Fibroblast of skin of left quadriceps (primary cell): ENCODE measurements around the gene POMGNT2.
"Not testable (repeated sequence)": the region's sequence is repeated elsewhere in the genome, so short reads cannot be mapped to it uniquely, and the experiment has no call there.

Experiments used
- DNase-seq, 2 experiments: peaks; one replicate each; pipeline ENCODE4 v3.0.0-alpha.2; 2013; ENCODE audit warnings: low read depth in 2 of 2

POMGNT2 gene

DNA sequence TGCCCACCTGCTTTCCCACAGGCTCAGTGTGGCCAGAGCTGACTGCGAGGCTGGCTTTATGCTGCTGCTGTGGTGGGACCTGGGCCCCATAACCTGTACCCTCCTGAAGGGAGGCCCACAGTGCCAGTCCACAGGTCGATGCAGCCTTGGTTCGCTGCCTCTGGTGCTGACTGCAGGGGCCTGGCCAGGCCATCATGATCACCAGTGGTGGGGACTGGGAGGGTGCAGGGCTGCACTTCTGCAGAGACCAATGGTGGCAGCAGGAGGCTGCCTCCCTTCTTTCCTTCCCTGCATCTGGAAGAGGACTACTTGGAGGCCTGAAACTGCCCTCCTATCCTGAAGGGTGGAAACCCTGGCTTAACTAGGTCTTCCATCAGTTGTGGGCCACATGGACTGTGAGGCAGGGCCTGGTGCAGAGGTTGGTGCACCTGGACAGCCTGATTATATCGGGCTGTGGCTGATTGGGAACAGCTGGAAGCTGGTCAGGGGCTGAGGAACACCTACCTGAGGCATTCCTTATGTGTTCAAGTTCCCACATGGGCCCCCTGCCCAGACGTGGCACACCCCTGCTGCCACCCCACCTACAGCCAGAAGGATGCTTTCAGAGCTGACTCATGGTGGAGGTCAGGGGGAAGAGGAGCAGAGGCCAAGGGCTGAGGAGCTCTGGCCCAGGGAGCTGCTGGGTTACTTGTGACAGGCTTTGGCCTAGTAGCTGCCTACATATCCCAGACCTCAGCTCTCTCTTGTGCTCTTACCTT lies 29.8 kb downstream of the POMGNT2 start:
- no peak for DNase-seq

DNA sequence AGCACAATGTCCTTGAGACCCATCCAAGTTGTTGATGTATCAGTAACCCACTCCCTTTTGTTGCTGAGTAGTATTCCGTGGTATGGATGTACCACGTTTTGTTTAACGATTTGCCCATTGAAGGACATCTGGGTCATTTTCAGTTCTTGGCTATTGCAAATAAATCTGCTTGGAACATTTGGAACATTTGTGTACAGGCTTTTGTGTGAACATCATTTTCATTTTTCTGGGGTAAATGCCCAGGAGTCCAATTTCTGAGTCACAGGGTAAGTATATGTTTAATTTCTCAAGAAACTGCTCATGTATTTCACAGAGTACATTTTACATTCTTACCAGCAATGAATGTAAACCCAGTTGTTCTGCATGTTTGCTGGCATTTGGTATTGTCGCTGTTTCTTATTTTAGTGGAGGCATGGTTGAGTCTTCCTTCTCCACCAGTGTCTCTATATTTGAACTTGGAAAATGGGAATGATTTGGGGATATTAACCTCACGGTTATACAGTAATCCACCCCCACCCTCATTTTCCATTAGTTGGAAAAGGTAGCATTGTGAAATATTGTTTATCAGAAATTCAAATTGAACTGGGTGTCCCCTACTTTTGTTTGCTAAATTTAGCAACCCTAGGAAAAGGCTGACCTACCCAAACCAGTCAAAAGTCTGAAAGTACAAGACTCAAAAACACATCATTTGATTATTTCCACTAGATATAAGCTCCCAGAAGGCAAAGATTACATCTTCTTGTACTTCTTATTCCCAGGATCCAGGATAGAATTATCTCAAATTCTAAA lies 30.8 kb downstream of the POMGNT2 start:
- no peak for DNase-seq

DNA sequence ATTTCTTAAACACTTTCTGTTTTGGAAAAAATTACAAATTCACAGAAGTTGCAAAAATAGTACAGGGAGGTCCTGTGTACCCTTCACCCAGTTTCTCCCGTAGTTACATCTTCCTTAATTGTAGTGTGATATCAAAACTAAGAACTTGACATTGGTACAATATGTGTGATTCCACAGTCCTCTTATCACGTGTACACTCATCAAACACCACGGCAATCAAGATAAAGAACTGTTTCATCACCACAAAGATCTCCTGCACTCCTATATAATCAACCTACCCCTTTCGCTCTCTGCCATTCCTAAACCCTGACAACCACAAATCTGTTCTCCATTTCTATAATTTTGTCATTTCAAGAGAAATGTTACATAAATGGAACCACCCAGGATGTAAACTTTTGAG lies 31.4 kb downstream of the POMGNT2 start:
- DNase-seq = no peak

DNA sequence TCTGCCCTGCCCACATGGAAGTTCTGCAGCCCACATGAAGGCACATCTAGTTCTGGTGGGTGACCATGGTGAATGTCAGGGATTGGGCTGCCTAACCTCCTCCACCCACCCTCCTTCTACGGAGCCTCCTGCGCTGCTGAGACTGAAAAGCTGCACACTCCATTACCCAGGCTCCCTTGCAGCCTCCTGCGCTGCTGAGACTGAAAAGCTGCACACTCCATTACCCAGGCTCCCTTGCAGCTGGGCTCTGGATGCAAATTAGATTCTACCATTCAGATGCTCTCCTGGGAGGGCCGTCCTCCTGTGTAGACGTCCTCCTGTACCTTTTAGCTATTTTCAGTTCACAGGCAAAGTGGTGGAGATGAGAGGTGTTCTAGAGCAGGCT lies 32.1 kb downstream of the POMGNT2 start:
- DNase-seq = no peak

DNA sequence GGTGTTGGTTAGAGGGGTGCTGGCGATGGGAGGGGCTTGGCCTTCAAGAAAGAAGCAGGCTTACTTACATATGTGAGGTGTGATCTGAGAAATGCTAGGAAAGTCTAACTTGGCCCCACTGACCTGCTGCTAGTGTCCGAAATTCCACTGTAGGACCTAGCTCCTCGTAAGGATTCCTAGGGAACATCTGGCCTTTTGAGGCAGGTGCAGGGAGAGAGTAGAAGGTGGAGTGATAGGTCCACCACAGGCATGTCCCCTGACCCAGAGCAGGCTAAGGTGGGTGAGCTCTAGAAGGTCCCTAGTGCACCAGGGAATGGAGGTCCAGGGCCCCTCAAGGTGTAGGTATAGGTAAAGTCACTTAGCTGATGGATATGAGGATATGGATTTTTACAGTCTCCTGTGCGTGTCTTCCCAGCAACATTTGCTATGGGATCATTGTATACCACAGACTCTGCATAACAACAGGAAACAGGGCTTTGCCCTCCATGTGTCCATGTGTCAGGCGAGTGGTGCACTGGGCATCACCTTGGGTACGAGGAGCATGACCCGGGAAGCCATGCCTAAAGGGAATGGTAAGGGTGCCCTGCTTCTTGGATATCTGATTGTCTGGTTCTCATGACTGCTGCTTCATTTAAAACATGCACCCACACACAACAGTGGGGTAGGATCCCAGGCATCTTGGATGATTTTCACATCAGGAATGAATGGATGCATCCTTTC lies 32.6 kb downstream of the POMGNT2 start:
- DNase-seq = no peak

DNA sequence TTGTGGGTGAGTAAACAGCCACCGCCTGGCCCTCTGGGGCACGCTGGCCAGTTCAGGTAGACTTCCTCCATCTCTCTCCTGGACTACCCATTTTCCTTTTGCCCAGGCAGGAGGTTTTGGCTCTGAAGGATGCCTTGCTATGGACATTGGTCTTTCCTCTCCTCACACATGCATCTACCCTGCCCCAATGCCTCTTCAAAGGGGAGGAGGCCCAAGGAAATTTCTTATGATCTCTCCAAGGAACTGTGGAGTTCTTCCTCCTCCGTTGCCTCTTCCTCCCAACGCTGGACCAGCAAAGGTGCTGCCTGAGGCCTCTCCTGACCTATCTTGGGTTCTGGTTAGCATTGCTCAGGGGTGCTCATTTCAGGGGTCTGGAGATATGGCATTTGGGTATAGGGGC lies 33.5 kb downstream of the POMGNT2 start:
- no peak for DNase-seq

DNA sequence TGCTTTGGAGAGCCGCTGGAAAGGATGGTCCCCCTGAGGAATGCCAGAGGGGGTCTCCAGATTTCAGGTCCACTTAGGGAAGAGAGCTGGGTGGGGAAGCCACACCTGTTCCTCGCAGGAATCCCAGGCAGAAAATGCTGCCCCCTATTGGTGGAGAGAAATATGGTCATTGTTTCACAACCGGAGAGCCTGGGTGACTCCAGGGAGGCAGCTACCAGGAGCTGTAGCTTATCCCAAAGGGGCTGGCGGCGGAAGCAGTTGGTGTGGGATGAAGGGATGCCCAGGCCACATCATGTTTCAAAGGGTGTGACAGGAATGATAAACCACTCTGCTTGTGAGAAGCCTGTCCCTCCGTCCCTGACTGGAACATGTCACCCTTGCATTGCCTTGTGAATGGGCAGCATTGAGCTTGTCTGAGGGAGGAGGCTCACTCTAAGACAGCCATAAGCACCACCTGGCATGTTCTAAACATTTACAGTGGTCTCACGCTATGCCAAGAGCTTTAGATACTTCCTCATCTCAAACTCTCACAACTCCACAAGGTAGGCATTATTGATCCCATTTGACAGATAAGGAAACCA lies 34.5 kb downstream of the POMGNT2 start:
- DNase-seq = no peak

DNA sequence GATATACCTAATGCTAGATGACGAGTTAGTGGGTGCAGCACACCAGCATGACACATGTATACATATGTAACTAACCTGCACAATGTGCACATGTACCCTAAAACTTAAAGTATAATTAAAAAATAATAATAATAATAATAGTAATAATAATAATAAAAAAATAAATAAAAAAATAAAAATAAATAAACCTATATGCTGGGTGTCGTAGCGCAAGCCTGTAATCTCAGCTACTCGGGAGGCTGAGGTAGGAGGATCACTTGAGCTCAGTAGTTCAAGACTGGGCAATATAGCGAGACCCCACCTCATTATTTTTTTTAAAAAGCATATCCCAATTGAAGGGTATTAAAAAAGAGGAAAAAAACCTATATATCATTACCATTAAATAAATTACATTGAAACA lies 35.2 kb downstream of the POMGNT2 start:
- not testable (repeated sequence) for DNase-seq

DNA sequence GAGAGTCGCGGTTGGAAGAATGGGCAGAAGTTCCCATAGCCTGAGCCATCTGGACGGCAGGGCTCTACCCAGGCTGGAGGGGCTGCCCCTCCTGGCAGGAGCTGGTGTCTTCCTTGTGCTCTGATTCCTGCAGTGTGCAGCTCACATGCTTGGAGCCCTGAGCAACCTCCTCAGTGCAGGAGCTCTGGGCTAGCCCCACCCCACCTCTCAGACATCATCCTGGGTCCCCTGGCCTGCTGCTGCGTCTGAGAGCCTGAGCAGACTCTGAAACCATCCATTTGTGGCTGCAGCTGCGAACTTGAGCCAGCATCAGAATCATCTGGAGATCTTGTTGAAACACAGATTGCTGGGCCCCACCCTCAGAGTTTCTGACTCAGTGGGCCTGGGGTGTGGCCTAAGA lies 42.8 kb downstream of the POMGNT2 start:
- DNase-seq = no peak

DNA sequence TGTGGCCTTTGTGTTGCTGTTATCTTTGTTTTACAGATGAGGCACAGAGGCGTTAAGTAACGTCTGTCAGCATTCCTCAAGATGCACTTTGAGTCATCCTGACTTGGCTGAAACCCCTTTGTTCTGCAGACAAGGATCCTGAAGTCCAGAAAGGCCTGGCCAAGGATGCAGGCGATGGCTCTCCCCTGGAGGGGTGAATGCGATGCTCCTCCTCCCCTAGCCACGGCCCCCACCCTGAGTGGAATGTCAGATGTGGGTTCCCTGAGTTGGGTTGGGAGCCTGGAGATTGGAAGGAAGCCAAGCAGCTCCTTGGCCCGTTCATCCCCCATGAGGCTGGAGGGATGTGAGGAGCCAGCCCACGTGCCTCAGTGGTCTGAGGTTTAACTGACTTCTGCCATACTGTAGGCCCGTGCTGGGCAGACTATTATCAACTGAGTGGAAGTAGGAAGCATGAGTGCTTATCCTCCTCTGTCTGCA lies 43.3 kb downstream of the POMGNT2 start:
- no peak for DNase-seq

DNA sequence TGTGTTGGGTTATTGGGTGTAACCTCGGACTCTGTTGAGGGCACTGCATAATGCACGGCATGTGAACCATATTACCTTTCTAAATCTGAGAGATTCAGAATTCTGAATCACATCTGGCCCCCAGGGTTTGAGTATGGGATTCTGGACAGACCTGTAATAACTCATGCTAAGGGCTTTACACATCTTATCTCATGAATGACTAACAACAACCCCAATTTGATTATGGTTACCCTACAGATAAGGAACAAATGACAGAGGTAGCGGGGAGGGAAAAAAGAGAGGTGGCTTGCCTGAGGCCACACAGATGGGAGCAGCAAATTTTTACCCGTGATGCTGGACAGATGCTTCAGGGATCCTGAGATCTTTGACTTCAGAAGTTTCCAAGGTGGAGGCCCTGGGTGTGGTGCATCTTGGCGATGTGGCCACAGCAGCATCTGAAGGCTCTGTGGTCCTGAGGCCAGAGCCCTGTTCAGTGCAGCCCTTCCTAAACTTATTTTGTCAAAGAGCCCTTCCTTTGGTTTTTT lies 43.8 kb downstream of the POMGNT2 start:
- no peak for DNase-seq

DNA sequence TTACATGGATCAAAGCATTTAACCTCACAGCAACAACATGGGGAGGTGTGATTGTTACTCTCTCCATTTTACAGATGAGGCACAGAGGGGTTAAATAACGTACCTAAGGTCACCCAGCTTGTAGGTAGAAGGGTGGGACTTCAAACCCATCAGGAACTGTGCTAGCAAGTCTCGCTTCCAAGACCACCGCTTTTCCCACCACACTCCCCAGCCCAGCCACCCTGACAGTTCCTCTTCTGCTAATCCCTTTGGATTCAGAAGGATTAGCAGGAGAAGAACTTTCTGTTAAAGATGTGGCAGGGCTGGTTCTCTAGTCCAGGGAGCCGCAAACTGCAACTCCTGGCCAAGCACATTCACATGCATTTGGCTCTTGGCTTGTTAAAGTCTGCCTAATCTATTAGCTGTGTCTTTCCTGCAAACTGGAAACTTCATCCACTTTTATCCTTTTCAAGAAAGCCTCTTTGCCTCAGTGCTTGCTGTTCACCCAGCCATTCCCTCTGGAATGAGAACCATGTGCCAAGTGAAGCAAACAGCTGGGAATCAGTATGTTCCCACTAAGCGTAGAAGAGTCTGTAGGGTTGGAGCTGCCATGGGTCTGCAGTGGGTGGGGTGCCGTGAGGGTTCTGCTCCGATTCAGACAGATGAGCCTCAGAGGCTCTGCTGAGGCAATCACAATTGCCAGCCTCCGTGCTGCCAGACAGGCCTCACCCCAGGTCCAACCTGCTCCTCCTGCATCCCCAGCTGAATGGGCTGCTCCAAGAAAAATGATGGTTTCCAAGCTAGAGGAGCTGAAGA lies 44.6 kb downstream of the POMGNT2 start:
- no peak for DNase-seq

DNA sequence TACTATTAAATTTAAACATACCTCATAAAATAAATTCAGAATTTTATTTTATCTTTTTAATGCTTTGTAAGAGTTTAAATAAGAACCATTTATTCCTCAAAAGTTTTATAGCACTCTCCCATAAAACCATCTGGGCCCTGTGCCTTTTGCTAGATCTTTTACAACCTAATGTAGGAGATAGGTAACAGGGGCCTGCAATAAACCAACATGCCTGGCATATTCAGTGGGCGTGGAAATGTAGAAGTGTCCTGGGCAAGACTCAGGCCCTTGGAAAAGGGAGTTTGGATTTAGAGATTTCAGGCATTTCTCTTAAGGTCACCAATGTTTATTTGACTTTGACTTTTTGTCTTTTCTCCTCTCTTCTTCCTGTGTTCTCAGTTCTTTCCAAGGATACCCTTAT lies 46.4 kb downstream of the POMGNT2 start:
- DNase-seq = no peak

DNA sequence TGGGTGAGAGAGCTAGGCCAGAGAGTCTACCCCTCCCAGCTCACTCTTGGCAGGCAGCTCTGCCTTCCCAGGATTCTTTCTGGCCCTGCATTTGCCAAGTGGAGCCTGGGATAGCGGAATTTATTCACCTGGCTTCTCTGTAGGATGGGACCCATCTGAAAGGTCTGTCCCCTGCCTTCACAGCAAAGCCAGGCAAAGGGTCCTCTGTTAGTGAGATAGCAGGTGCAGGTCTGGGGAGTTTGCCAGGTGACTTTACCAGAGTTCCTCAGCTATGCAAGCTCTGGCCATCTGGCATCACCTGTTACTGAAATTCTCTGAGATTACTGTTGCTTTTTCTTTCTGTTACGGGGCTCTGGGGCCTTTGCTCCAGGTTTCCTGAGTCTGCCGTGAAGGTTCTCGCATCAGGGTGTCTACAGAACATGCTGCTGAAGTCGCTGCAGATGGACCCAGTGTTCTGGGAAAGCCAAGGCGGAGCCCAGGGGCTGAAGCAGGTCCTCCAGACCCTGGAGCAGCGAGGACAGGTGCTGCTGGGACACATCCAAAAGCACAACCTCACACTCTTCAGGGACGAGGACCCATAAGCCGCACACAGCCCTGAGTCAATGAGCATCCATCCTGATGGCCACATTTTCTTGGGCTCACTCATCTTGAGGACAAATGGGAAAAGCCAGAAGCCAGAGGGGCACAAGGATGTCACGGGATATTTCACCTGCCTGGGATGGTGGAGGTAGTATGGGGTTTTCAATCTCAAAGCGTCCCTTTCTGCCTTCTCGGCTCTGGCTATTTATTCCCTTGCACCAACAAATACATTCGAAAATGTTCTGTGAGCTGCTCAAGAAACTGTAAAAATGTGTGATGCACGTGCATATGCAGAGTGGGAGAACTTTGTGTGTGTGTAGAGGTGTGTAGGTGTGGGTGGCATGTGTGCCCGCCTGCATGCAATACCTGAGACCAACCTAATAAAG lies 49.8 kb downstream of the POMGNT2 start:
- DNase-seq = no peak

DNA sequence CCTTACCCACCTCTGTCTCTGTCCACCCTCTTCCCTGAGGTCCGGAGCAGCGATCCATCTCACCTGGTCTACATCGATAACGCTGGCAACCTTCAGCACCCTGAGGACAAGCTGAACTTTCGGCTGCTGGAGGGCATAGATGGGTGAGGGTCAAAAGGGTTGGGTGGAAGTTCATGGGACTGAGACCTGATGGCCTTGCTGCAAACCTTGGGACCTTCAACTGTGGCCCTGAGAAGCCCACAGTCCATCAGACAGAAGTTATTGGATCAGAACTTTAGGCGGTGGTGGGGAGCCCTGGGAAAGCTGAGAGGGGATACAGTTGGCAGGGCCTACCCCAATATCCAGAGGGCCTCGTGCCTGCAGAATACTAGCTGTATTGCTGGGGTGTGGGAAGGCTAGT lies 50.5 kb downstream of the POMGNT2 start:
- DNase-seq = no peak

DNA sequence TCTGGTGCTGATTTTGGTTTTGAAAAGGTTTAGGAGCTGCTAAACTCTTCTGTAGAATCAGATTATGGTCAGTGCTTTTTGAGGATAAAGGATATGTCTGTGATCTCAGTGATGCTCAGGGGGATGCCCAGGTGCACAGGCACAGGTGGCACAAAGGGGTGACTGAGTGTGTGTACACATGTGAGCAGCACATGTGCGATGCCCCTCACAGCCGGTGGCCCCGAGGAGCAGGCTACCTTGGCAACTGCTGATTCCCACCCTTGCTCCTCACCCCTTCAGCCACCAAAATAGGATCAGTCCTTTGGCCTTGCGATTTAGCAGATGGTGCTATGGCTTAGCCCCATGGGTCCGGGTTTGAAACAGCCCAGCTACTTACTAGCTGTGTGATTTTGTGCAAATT lies 51.1 kb downstream of the POMGNT2 start:
- no peak for DNase-seq

DNA sequence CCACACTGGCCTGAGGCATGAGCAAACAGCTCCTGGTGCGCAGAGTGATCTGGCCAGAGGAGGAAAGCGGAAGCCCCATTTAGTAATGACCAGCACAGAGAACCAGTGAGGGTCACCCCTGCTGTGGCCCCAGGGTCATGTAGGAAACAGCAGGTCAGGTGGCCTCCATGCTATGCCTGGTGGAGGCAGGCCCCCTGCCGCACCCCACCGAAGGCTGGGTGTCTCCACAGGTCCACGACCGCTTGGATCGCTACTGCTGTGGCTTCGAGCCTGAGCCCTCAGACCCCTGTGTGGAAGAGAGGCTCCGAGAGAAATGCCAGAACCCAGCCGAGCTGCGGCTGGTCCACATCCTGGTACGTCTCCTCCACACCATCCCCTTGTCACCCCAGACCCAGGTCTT lies 52.6 kb downstream of the POMGNT2 start:
- no peak for DNase-seq

DNA sequence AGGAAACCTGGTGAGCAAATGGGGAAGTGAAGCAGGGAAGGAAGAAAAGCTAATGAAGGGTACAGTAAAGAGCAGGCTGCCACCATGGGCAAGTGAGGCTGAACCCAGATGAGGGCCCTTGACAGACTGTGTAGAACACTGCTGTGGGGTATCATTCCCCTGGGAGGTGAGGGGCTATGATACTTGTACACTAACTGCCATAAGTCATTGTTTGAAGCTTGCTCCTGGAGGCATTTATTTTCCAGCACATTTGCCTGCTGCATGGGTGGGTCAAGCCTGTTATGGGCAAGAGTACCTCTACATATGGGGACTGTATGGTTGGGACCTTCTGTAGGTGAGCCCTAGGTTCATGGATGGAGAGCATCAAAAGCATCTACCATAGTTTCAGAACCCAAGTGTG lies 57.4 kb downstream of the POMGNT2 start:
- no peak for DNase-seq

DNA sequence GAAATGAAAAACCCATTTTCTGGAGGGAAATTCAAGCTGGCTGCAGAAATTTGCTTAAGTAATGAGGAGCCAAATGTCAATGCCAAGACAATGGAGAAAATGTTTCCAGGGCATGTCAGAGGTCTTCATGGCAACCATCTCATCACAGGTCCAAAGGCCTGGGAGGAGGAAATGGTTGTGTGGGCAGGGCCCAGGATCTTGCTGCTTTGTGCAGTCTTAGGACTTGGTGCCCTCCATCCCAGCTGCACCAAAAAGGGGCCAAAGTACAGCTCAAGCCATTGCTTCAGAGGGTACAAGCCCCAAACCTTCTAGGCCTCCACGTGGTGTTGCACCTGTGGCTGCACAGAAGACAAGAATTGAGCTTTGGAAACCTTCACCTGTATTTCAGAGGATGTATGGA lies 59.3 kb downstream of the POMGNT2 start:
- DNase-seq = no peak

DNA sequence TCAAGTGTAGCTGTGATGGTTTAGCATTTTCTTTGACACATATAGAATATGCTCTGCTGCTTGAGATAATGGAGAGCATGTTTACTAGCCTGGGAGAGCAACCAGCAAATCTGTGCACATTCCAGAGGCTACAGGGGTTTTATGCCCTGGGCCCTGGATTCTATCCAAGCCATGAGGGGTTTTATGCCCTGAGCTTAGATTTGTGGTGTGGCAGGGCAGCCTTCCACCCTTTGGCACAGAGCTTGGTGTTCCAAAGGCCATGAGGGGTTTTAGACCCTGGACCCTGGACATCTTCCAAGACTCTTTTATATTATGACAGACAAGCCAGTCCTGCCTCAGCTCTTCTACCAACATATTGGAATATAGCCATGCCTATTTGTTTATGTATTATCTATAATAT lies 60.8 kb downstream of the POMGNT2 start:
- not testable (repeated sequence) for DNase-seq
